ENCODE results near the gene KCNH1. TPM values are rescaled to one million over a fixed set of nuclear protein-coding genes. Genes with fewer than 3 reads are reported as not detected.

The KCNH1 gene
- total RNA-seq (under 1 TPM; 0.06 to 0.08 TPM), polyA plus RNA-seq (ENCODE audit: insufficient read length in 6 of 6) (under 1 TPM; 0.04 to 0.54 (median 0.20) TPM)
- long read RNA-seq, donor 1 = 0 reads
- long read RNA-seq, donor 2 = 0 reads
- long read RNA-seq, donor 3 = 0 reads
- long read RNA-seq, donor 4 = 0 reads
- long read RNA-seq, donor 5 = 0 reads
- long read RNA-seq, donor 6 = 0 reads
- long read RNA-seq, donor 7 = 0 reads
- long read RNA-seq, donor 8 = 0 reads
- long read RNA-seq, donor 9 = 0 reads
- long read RNA-seq, donor 10 = 0 reads
- long read RNA-seq, donor 11, partial matches to known transcripts = 0 of 2 reads
- long read RNA-seq, donor 11, other reads (novel, unspliced or antisense) = 0 of 2 reads
- long read RNA-seq, donor 12 = 0 reads

DNA sequence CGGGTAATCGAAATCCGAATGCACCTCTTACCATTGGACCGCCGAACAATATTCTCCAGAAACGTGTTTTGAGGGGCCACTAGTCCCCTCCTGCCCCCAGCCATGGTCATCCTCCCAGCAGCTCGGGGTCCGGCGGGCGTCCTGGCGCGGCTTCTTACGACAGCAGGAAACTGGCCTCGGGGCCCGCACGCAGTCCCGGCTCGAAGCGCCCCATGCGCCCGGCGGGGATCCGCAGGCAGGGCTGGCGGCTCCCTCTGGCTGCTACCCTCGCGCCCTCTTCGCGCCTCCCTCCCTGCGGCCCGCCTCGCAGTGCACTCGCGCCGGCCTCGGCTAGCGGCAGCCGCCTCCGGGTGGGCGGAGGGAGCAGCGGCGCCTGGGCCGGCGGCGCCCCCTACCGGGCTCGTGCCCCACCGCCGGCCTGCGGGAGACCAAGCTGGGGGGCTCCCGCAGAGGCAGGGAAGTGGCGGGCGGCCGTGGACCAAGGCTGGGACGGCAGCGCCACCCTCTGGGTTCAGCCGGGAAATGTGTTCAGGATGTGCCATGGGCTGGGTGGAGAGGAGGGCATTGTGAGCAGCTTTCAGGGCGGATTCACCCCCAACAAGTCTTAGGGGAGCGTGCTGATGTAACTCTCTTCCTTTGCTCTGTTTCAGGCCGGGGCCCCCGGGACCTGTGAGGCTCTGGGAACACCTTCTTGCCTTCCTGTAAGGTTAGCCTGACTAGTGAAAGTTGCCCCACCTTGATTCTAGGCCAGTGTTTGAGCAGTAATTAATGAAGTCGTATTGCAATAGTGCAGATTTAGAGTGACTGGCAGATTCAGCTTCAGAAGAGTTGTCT lies at the start of gene KCNH1:
Gene KCNH1, minus strand, starts transcription at position 313 of the 834 bp plus-strand sequence. Its CDS starts 203 bp downstream, at position 110.
- peaks cover 34 to 92% of the 10 kb centered on the region in 2 donors for H3K27me3 ChIP-seq
- intact Hi-C loops (cut with DNase I) = loop anchor here in 1 of 2 donors (5.0 to 10.0 kb wide), 2 partner anchors 552 to 729 kb away; no protein-coding TSS in a partner anchor

GRCh38 chr1:211182746-211183145 lies 48.8 kb upstream of the KCNH1 start:
- Histone ChIP-seq H3K9me3 (no peaks in the 10 kb centered on the region), H3K27me3 (no peaks in the 10 kb centered on the region), H3K4me1 (no peaks in the 10 kb centered on the region), H3K4me3 (no peak overlapping the region), H3K27ac (no peak overlapping the region), H3K36me3 (no peaks in the 10 kb centered on the region)
- no peak for DNase-seq
- ATAC-seq = no peak
- TF ChIP-seq, protein P1, sequence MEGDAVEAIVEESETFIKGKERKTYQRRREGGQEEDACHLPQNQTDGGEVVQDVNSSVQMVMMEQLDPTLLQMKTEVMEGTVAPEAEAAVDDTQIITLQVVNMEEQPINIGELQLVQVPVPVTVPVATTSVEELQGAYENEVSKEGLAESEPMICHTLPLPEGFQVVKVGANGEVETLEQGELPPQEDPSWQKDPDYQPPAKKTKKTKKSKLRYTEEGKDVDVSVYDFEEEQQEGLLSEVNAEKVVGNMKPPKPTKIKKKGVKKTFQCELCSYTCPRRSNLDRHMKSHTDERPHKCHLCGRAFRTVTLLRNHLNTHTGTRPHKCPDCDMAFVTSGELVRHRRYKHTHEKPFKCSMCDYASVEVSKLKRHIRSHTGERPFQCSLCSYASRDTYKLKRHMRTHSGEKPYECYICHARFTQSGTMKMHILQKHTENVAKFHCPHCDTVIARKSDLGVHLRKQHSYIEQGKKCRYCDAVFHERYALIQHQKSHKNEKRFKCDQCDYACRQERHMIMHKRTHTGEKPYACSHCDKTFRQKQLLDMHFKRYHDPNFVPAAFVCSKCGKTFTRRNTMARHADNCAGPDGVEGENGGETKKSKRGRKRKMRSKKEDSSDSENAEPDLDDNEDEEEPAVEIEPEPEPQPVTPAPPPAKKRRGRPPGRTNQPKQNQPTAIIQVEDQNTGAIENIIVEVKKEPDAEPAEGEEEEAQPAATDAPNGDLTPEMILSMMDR (IDR thresholded peaks at IDR 0.05) = no peak
- intact Hi-C loops (cut with DNase I) = no loop called here

More for the DNA sequence above, at the start of gene KCNH1:
- H3K27ac ChIP-seq = no peak within 1 kb of the TSS
- peak; percentile 98 for ATAC-seq
- no peaks in the 10 kb centered on the region for H3K9me3 ChIP-seq
- peak; percentile 56 to 87 (median 74) for DNase-seq
- peaks cover 10 to 14% of the 10 kb centered on the region in 2 donors for H3K4me1 ChIP-seq
- no peaks in the 10 kb centered on the region for H3K36me3 ChIP-seq
- H3K4me3 ChIP-seq = peak within 1 kb of the TSS; percentile 14 to 31
- TF ChIP-seq, protein P1 (IDR thresholded peaks at IDR 0.05) = peak; percentile 70 to 74

GRCh38 chr1:211174375-211174774 lies 40.4 kb upstream of the KCNH1 start:
- no peak overlapping the region for H3K4me3 ChIP-seq
- ATAC-seq (no peak), DNase-seq (no peak)
- no peaks in the 10 kb centered on the region for H3K36me3 ChIP-seq
- peaks cover 0 to 25% of the 10 kb centered on the region in 2 donors for H3K9me3 ChIP-seq
- intact Hi-C loops (cut with DNase I) = no loop called here
- no peaks in the 10 kb centered on the region for H3K27me3 ChIP-seq
- no peak overlapping the region for H3K27ac ChIP-seq
- no peaks in the 10 kb centered on the region for H3K4me1 ChIP-seq
- TF ChIP-seq, protein P1 (IDR thresholded peaks at IDR 0.05) = no peak

DNA sequence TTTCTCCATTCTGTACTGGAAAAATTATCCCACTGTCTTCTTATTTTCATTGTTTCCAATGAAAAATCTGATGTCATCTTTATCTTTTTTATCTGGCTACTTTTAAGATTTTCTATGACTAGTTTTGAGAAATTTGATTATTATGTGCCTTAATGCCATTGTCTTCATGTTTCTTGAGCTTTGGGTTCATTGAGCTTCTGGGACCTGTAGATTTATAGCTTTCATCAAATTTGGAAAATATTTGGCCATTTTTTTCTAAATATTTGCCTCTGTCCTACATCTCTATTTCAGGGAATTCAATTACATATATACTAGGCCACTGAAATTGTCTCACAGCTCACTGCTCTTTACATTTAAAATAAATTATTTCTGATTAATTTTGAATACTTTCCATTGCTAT lies 38.7 kb upstream of the KCNH1 start:
- TF ChIP-seq, protein P1 (IDR thresholded peaks at IDR 0.05) = no peak
- Histone ChIP-seq H3K9me3 (peaks cover 0 to 38% of the 10 kb centered on the region in 2 donors), H3K27ac (no peak overlapping the region), H3K36me3 (no peaks in the 10 kb centered on the region), H3K4me3 (no peak overlapping the region), H3K4me1 (no peaks in the 10 kb centered on the region), H3K27me3 (no peaks in the 10 kb centered on the region)
- ATAC-seq (no peak), DNase-seq (no peak)
- intact Hi-C loops (cut with DNase I) = no loop called here

DNA sequence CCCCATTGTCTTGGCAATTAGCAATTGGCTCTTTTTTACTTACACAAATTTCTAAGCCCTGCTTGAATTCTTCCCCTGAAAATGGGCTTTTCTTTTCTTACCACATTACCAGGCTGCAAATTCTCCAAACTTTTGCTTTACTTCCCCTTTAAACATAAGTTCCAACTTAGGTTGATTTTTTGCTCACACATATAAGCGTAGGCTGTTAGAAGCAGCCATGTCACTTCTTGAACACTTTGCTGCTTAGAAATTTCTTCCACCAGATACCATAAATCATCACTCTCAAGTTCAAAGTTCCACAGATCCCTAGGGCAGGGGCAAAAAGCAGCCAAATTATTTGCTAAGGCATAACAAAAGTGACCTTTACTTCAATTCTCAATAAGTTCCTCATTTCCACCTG lies 35.4 kb upstream of the KCNH1 start:
- Histone ChIP-seq H3K9me3 (peaks cover 0 to 38% of the 10 kb centered on the region in 2 donors), H3K27me3 (no peaks in the 10 kb centered on the region), H3K4me1 (no peaks in the 10 kb centered on the region), H3K36me3 (no peaks in the 10 kb centered on the region), H3K4me3 (no peak overlapping the region), H3K27ac (no peak overlapping the region)
- DNase-seq (no peak), ATAC-seq (no peak)
- TF ChIP-seq, protein P1 (IDR thresholded peaks at IDR 0.05) = no peak
- intact Hi-C loops (cut with DNase I) = no loop called here
